HG02759 (cell line): Measurements from ENCODE around the gene TAF4B.
A peak's percentile ranks its signal among the peaks of the same experiment; 100 is the strongest.
"Not testable (repeated sequence)": the region's sequence is repeated elsewhere in the genome, so short reads cannot be mapped to it uniquely, and the experiment has no call there.

Source experiments
- ATAC-seq: cut with Tn5 transposase; IDR thresholded peaks from one replicate; pipeline ENCODE4 v1.9.1; 2021; ENCODE audit warnings: mild to moderate bottlenecking, moderate library complexity; ENCODE audit not compliant: unreplicated experiment

TAF4B gene

DNA sequence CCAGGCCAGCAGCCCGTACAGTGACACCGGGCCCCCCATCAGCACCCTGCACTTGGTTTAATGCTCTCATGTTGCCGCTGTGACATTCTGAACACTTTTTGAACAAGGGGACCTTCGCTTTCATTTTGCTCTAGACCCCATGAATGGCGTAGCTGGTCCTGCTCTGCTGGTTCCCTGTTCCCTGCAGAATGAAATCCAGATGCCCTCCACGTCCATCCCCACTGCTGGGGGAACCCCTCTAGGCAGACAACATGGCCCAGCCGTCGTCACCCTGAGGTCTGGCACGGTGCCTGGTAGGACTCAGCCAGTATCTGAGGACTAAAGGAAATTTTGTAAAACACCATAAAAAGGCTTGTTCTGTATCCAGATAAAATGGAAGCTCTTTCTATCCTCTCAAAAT, 193.5 kb downstream of the TAF4B start:
- ATAC-seq, result no peak

GRCh38 chr18:26421503-26421902, 195.3 kb downstream of the TAF4B start:
- ATAC-seq, result no peak

DNA sequence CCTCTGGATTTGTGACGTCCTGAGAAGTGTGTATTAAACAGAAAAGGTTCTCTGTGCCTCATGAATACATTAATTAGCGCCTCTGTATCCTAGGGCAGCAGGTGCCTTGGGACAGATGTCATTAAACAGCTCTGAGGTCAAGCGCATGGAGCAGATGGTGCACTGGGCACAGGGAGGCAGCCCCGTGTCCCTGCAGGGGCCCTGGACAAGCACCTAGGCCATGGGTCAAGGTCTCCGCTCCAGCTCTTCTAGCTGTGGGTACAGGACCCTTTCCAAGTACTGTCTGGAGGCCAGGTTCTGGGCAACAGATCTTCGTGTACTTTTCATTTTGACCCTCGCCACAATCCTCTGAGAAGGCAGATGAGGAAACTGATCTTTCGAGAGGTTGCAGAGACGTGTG, 195.7 kb downstream of the TAF4B start:
- no peak for ATAC-seq

DNA sequence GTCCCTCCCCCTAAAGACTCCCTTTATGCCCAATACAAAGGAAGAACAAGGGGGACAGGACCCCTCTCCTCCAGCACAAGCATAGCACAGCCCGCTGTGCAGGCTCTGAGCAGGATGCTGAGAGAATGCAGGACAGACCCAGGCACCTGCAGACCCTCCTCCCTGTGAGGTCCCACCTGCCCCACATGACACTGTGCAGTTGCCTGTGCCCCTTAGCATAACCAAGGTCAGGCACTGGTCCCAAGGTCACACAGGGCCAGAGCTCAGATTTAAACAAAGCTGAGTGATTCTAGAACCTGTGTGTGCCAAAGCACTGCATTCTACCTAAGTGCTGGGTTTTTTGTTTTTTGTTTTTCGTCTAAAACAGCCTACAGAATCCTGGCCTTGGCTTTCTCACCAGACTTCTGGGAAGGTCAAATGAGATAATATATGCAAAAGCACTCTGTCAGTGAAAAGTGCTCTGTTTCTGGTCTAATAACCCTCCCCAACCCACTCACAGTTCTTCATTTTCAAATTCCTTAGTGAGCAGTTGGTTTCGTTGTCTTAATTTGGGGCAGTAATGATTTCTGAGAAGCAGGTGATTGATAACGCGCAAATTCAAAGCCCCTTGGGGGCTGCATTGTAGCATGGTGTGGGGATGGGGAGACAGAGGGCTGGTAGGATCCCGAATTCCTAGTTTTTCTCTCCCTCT, 196.4 kb downstream of the TAF4B start:
- peak; percentile 76 for ATAC-seq

DNA sequence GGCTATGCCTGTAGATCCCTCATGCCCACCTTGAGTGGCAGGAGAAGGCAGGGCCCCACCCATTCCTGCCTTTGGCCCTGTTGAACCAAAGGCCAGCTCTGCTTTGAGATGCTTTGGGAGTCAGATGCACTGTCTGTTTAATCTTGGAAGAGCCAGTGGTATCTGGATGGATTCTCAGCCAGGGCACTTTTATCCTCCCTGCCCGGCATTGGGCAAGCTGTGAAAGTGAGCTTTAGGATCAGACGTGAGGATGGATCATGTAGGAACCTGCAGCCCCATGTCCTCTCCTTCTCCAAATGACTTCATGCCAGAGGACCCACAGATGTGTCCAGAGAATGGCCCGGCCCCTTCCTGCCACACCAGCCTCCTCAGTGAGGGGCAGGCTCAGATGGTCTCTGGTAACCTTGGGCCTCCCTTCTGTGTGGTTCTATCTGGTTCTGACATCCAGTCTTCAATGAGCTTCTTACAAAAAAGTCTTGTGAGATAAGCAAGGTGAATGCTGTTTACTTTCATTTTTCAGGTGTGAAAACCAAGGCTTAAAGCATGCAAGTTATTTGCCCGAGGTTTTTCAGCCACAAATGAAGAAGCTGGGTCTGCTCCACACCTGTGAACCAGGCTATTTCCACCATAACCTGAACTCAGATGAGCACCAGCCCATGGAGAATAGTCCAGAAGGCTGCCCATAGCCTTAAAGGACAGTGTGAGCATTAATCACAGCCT, 198.3 kb downstream of the TAF4B start:
- no peak for ATAC-seq

- no peak for ATAC-seq
Observed at GRCh38 chr18:26425148-26425531, 198.9 kb downstream of the TAF4B start.

DNA sequence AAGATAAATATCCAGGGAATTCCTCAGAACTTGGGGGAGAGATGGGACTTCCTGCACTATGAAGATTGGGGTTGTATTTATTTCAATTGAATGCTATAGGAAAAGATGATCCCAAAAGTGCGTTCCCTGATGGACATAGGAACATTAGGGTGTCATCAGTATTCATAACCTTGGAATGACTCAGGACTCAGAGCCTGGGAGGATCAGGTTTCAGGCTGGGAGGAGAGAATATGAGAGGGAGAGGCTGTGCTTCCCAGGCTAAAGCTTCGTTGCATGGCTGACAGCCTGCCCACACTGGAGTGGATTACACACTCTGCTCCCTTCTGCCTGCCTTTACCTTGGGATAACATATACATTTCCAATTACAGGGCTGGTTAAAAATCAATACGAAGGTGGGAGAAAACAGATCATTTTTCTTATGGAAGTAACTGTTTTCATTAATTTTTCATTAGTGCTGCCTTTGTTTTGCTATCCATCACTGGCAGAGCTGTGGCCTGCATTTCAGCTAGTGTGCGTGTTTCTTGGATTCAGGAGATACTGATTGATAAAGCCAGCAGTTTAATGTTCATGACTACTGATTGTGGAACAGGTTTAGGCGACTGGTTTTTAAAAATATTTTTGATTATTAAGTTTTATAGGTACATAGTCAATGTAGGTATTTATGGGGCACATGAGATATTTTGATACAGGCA, 203.4 kb downstream of the TAF4B start:
- ATAC-seq, result no peak

DNA sequence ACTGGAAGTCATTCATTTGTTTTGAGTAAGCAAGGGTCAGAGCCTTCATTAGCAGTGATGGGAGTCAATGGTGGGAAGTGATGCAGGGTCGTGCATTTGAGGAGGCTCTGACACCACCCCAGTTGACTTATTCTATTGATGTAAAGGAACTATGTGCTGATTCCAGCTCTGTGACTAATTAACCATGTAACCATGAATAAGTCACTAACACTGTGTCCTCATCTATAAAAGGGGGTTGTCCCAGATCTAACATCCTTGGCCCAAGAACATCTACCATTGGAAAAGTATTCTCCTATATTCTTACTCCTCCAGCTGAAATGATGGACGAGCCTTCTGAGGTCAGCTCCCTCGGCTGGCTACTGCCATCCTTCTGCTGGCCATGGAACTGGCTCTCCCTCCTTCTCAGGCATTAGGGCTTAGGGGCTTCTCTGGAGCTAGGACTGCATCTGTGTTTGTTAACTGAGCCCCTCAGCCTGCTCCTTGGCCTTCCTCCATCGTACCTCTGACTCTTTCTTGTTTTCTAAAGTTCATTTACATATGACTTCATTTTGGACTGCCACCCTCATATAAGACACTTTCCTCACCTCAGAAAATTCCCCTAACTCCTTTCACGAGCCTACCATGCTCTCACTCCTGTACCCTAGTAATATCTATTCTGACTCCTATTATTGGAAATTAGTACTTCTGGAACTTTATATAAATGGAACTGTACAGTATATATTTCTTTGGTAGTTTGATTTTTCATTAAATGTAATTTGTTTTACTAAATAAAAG, 206.6 kb downstream of the TAF4B start:
- peak; percentile 50 for ATAC-seq

GRCh38 chr18:26434887-26435286, 208.6 kb downstream of the TAF4B start:
- no peak for ATAC-seq

GRCh38 chr18:26435415-26436095, 209.3 kb downstream of the TAF4B start:
- ATAC-seq, result no peak

- ATAC-seq, result no peak
Observed at GRCh38 chr18:26436176-26437051, 210.2 kb downstream of the TAF4B start.

DNA sequence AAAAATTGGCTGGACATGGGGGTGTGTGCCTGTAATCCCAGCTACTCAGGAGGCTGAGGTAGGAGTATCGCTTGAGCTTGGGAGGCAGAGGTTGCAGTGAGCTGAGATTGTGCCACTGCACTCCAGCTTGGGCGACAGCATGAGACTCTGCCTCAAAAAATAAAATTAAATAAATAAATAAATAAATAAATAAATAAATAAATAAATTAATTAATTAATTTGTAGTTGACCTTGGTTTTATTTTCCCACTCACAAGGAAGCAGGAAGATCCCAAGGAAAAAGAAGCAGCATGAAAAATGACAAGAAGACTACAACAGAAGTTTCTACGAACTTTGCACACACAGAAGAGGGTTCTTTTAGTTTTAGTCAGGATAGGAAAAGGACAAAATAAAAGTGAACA, 211.4 kb downstream of the TAF4B start:
- not testable (repeated sequence) for ATAC-seq

- ATAC-seq, result peak; percentile 98
Observed at GRCh38 chr18:26438980-26439379, 212.7 kb downstream of the TAF4B start.

DNA sequence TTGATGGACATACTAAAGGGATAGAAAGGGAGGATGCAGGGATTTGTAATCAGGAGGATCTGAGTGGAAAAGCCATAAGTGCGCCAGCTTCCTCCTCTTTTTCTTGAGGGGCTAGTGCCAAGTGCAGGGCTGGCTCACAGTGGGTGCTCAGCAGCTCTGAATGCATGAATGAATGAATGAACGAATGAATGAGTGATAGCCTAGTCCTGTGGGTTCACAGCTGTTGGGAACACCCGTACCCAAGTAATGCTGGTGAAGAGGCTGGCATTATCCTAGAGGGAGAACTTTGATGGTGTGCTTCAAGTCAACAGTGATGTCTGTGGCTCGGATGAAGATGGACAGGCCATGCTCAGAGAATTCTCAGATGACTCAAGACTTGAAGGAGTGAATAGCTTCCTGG, 213.3 kb downstream of the TAF4B start:
- no peak for ATAC-seq

DNA sequence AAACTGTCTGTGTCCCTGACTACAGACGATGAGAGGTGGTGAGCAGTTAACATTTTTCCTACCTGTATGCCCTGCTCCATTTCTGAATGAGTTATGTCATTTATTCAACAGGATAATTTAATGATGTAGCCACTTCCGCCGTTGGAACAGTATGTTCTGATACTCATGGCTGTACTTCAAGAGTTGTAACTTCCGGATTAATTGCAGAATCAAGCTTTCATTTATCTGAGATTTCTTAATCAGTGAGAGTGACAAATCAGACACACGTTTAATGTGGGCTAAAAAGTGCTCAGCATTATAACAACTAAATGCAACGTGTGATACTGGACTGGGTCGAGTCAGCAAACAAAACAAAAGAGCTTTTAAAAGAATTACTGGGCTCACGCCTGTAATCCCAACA, 214.4 kb downstream of the TAF4B start:
- ATAC-seq, result no peak
